Pancreas (tissue), 10 donors: Measurements from ENCODE around the gene C12orf60. TPM values are rescaled to one million over a fixed set of nuclear protein-coding genes. Genes with fewer than 3 reads are reported as not detected.

ENCODE experiments used
- ATAC-seq, 4 donors: fragments of 200-7000 bp; cut with Tn5 transposase; one replicate each; pipeline versions ENCODE4 v1.8.0 to v1.9.1; 2020; ENCODE audit warnings: mild to moderate bottlenecking in 4 of 4, moderate library complexity in 4 of 4
- DNase-seq, 6 donors: peaks; one replicate each; pipeline ENCODE4 v3.0.0-alpha.2; 2020
- FAIRE-seq: peaks from 2 replicates; lab custom pipeline; 2012; peaks lifted over from hg19 to GRCh38; lab: Jason Lieb, UNC
- H3K27ac ChIP-seq, 4 donors: fragments of 200-600 bp; sonication (generic); 1 replicate in 3 of 4; 2 replicates in 1 of 4; pipeline versions ENCODE4 v1.5.0 to v1.8.0; 2020
- H3K27me3 ChIP-seq, 4 donors: fragments of 200-600 bp; one replicate each; pipeline ENCODE4 v1.8.0; 2021
- H3K36me3 ChIP-seq, 3 donors: fragments of 200-600 bp; sonication (generic) in 1 of 3; one replicate each; pipeline versions ENCODE4 v1.5.0 to v1.8.0; 2020 to 2021
- H3K4me1 ChIP-seq, 3 donors: fragments of 200-600 bp; one replicate each; pipeline ENCODE4 v1.8.0; 2021
- H3K4me3 ChIP-seq, 4 donors: fragments of 200-600 bp; sonication (generic) in 2 of 4; one replicate each; pipeline versions ENCODE4 v1.5.0 to v1.8.0; 2020 to 2021
- H3K9me3 ChIP-seq, 4 donors: fragments of 200-600 bp; one replicate each; pipeline ENCODE4 v1.8.0; 2021
- WGBS, 2 donors: extraction: QIAGEN DNeasy Blood & Tissue Kit; methylation state at CpG; one replicate each; pipeline ENCODE4 v1.1.7; 2013; 5-methylcytosine and 5-hydroxymethylcytosine counted together
- intact Hi-C, 3 donors: fragments of 100-400 bp; cut with DNase I; formaldehyde crosslinking; loops; one replicate each; pipeline versions ENCODE4 v1.11.1 to v1.14.2; 2022
- polyA plus RNA-seq, 2 donors: library from polyadenylated mRNA; stranded (reverse); fragments of 200-250 nt; gene quantifications; one replicate each; pipeline ENCODE4 v1.2.3, GENCODE V29; 2013
- total RNA-seq, 6 donors: library from RNA; stranded (reverse); fragmentation: NEBNext Ultra II Directional in 4 of 6; extraction: Animal tissue kit (Norgen Biotek cat#: 25700) in 4 of 6; gene quantifications; one replicate each; pipeline versions ENCODE4 v1.2.1 to v1.2.4, GENCODE V29; 2021 to 2023
- TF ChIP-seq, protein P1 (sequence below), 4 donors: fragments of 200-600 bp; sonication (generic) in 3 of 4; IDR thresholded peaks; one replicate each; pipeline versions ENCODE4 v1.5.0 to v1.8.0; 2021; ENCODE audit warnings: antibody characterized with exemption in 4 of 4
- donor health status: healthy with polysubstance abuse.
- donor health status: DM: no; HTN: no; CAD: no; lungs with moderate emphysema.
- donor health status: DM: no; HTN: no; CAD: no.
- donor health status: control.
- donor health status: control.
- donor health status: Bipolar disorder and iron deficiency.
- donor health status: DM: yes; HTN: yes; CAD: no.
- donor health status: DM: no; HTN: no; CAD: no.
- donor health status: DM: no; HTN: no; CAD: no.
- donor health status: DM: yes; HTN: yes; CAD: no.

C12orf60 gene
- total and polyA plus RNA-seq, 8 donors: 0.28 to 1.0 (median 0.62) TPM

DNA sequence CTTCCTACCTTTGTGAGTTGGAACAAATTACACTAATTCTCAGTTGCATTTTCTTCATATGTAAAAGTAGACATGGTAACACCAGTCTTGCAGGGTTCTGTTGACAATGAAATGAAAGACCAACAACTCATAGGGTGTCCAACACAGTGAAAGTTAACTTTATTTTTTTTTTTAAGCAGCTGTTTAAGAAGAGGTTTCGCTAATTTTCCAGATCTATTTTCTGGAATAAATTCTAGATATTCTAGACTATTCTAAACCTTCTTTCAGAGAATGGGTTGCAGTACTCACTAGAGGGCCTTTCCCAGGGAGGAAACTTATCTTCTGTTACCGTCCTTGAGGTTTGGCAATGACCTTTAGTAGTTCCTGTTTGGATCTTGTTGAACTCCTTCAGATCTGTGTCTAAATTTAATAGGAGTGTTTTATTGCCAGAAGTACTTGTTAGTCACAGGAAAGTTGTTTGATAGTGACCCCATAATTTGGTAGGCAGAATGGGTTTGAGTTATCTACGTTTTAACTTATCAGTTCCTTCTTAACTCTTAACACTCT lies 42.6 kb downstream of the C12orf60 start:
- peak overlapping the region in 3 of 4 donors; percentile 1 to 55 (median 50) for H3K27ac ChIP-seq
- no peaks in the 10 kb centered on the region for H3K9me3 ChIP-seq
- peaks cover 32 to 46% (median 42%) of the 10 kb centered on the region in 3 donors for H3K4me1 ChIP-seq
- H3K36me3 ChIP-seq: no peaks in the 10 kb centered on the region
- FAIRE-seq (peak; percentile 60), DNase-seq (no peak), ATAC-seq (peak in 2 of 4 donors; percentile 23 to 51)
- 29 to 32% methylated on average over 3 of the region's 3 CpGs for WGBS, 2 donors
- intact Hi-C loops: loop anchor here in 2 of 3 donors (5.0 to 10.0 kb wide), 3 partner anchors 79 to 146 kb away; no protein-coding TSS in a partner anchor
- TF ChIP-seq, protein P1, sequence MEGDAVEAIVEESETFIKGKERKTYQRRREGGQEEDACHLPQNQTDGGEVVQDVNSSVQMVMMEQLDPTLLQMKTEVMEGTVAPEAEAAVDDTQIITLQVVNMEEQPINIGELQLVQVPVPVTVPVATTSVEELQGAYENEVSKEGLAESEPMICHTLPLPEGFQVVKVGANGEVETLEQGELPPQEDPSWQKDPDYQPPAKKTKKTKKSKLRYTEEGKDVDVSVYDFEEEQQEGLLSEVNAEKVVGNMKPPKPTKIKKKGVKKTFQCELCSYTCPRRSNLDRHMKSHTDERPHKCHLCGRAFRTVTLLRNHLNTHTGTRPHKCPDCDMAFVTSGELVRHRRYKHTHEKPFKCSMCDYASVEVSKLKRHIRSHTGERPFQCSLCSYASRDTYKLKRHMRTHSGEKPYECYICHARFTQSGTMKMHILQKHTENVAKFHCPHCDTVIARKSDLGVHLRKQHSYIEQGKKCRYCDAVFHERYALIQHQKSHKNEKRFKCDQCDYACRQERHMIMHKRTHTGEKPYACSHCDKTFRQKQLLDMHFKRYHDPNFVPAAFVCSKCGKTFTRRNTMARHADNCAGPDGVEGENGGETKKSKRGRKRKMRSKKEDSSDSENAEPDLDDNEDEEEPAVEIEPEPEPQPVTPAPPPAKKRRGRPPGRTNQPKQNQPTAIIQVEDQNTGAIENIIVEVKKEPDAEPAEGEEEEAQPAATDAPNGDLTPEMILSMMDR (IDR thresholded peaks at IDR 0.05): no peak
- no peaks in the 10 kb centered on the region for H3K27me3 ChIP-seq
- H3K4me3 ChIP-seq: no peak overlapping the region

DNA sequence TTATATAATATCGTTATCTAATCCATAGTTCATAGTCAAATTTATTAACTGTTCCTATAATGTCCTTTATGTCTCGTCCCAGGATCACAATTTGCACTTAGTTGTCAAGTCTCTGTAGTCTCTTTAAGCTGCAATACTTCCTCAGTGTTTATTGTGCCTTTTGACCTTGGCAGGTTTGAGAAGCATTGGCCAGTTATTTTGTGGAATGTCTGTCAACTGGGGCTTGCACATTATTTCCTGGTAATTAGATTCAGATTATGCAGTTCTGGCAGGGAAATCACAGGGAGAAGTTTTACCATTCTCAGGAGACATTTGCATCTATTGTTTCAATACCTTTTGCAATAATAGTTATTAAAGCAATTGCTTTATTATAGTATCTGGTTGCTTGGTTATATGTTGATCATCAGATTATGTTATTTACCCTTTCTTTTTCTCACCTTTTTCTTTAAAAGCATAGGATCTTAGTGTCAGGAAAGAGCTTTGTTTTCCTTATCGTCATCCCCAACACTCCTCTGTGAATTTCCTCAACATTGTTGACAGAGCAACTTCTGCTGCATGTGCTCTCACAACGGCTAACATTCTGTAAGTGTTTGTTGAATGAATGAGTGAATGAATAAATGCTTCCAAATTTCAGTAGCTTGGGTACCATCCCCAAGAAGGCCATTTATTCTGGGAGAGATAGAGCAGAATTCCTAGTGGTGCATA lies 43.6 kb downstream of the C12orf60 start:
- Histone ChIP-seq H3K27ac (peak overlapping the region in 3 of 4 donors; percentile 1 to 55 (median 50)), H3K9me3 (no peaks in the 10 kb centered on the region), H3K36me3 (no peaks in the 10 kb centered on the region), H3K27me3 (no peaks in the 10 kb centered on the region), H3K4me1 (peaks cover 25 to 37% (median 33%) of the 10 kb centered on the region in 3 donors), H3K4me3 (no peak overlapping the region)
- ATAC-seq: peak; percentile 51 to 62 (median 59)
- intact Hi-C loops: loop anchor here in 2 of 3 donors (5.0 to 10.0 kb wide), 3 partner anchors 78 to 145 kb away; no protein-coding TSS in a partner anchor
- FAIRE-seq: no peak
- WGBS, 2 donors: 11 to 28% methylated on average over 4 of the region's 4 CpGs
- DNase-seq: peak in 1 of 6 donors; percentile 14
- TF ChIP-seq, protein P1 (IDR thresholded peaks at IDR 0.05): no peak

DNA sequence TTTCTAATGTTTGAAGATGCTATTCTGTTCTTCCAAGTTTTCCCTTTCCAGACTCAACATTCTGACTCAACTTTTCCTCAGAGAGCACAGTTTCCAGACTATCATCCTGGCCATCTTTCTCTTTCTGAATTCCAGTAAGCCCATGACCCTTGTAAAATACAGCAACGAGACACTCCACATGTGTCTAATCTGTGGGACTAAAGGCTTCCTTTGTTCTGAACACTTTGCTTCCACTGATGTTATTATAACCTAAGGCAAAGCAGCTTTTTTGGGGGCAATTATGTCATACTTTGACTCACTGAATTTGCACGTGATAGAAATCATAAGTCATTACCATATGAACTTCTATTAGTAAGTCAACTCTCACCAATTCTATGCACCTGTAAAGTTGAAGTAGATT lies 46.2 kb downstream of the C12orf60 start:
- TF ChIP-seq, protein P1 (IDR thresholded peaks at IDR 0.05): no peak
- Histone ChIP-seq H3K4me3 (no peak overlapping the region), H3K9me3 (no peaks in the 10 kb centered on the region), H3K36me3 (no peaks in the 10 kb centered on the region), H3K4me1 (peaks cover 10 to 21% (median 20%) of the 10 kb centered on the region in 3 donors), H3K27me3 (no peaks in the 10 kb centered on the region), H3K27ac (no peak overlapping the region)
- WGBS, 2 donors: 76 to 78% methylated on average over 2 of the region's 2 CpGs
- DNase-seq (no peak), FAIRE-seq (no peak), ATAC-seq (no peak)
- intact Hi-C loops: loop anchor here (5.0 to 10.0 kb wide), 4 partner anchors 75 to 145 kb away; no protein-coding TSS in a partner anchor

DNA sequence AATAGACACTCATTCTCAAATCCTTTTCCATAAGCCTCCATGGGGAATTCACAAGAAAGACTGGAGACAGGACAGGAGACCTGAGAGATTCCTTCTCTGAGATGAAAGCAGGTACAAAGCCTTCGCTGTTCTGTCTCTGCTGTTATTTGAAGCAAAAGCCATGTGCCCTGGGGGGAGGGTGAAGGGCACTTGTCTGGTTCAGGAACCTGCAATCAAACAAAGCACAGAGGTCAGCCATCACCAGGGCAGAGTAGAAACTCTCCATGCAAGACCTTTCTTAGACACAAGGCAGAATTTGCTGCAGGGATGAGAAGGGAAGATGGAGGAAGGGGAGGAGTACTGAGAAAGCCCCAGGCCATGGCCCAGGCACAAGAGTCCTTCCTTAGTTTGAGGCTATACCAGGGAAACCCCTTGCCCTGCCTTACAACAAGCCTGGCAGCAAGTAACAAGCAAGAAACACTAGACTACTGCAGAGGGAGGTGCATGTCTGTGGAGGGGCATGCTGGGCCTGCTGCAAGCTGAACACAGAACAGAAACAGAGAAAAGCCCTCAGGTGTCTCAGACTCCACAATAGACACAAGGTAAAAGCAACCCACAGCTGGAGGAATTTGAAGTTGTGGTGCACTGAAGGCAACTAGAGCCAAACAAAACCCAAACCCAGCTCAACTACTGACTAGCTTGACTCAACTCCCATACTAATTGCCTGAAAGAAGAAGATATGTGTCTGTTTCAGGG lies 47.6 kb downstream of the C12orf60 start:
- H3K4me1 ChIP-seq: peaks cover 5 to 15% (median 13%) of the 10 kb centered on the region in 3 donors
- TF ChIP-seq, protein P1 (IDR thresholded peaks at IDR 0.05): no peak
- no peaks in the 10 kb centered on the region for H3K36me3 ChIP-seq
- H3K27ac ChIP-seq: no peak overlapping the region
- DNase-seq (no peak), FAIRE-seq (no peak), ATAC-seq (no peak)
- WGBS, 2 donors: 0 to 99% methylated on average over 1 of the region's 1 CpG
- H3K27me3 ChIP-seq: no peaks in the 10 kb centered on the region
- H3K4me3 ChIP-seq: no peak overlapping the region
- intact Hi-C loops: loop anchor here in 1 of 3 donors (10.0 kb wide), 1 partner anchor 144 kb away; no protein-coding TSS in a partner anchor
- H3K9me3 ChIP-seq: no peaks in the 10 kb centered on the region
